ENCODE data around the gene MOCS3.
"Not testable (repeated sequence)": the region's sequence is repeated elsewhere in the genome, so short reads cannot be mapped to it uniquely, and the experiment has no call there.

The MOCS3 gene

DNA sequence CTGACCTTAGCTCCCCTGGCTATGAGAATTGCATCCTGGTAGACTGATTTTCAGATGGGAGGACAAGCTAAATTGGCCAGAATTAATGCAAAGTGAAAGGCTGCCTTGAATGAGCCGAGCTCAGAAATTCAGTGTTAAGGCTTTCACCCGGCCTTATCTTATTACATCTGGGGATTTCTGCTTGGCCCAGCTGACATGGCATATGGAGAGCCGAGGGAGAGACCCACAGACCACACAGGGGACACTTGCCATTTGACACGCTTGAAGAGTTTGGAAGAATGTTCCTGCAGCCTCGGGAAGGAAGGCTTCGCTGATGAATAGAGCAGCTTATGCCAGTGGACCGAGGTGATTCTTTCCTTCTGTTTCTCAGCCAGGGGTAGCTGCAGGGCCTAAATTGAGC lies 9.0 kb downstream of the MOCS3 start:
- Histone ChIP-seq H3K36me3 (ENCODE audit: control insufficient read depth, insufficient read depth, low read length) (no peaks in the 10 kb centered on the region), H3K4me3 (ENCODE audit: insufficient read depth, low read depth, low read length) (no peak overlapping the region), H3K27ac (ENCODE audit: insufficient read depth, low read depth, low read length, poor library complexity, severe bottlenecking) (peak overlapping the region; percentile 80), H3K4me1 (ENCODE audit: control insufficient read depth, insufficient read depth, low read length) (peaks cover 25% of the 10 kb centered on the region), H3K9me3 (ENCODE audit: control insufficient read depth, low read length) (no peaks in the 10 kb centered on the region), H3K27me3 (ENCODE audit: control insufficient read depth, insufficient read depth, low read length, poor library complexity, severe bottlenecking) (no peaks in the 10 kb centered on the region)
- 31 to 37% methylated on average over 7 of the region's 7 CpGs for WGBS, 2 experiments

DNA sequence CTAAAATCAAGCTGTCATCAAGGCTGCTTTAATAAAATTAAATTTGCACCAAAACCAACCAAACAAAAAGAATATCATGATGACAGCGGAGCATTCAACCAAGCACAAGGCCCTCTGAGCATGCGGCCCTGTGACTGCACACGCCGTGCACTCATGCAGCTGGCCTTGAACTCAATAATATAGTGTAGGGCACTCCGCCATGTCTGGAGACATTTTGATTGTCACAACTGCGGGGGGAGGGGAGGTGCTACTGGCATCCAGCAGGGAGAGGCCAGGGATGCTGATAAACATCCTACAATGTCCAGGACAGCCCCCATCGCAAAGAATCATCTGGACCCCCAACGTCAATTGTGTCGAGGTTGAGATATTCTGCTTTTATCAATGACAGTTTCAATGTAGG lies 9.7 kb downstream of the MOCS3 start:
- H3K4me3 ChIP-seq (ENCODE audit: insufficient read depth, low read depth, low read length), result no peak overlapping the region
- H3K4me1 ChIP-seq (ENCODE audit: control insufficient read depth, insufficient read depth, low read length), result peaks cover 25% of the 10 kb centered on the region
- no peaks in the 10 kb centered on the region for H3K9me3 ChIP-seq (ENCODE audit: control insufficient read depth, low read length)
- H3K27me3 ChIP-seq (ENCODE audit: control insufficient read depth, insufficient read depth, low read length, poor library complexity, severe bottlenecking), result no peaks in the 10 kb centered on the region
- H3K27ac ChIP-seq (ENCODE audit: insufficient read depth, low read depth, low read length, poor library complexity, severe bottlenecking), result peak overlapping the region; percentile 80
- H3K36me3 ChIP-seq (ENCODE audit: control insufficient read depth, insufficient read depth, low read length), result no peaks in the 10 kb centered on the region
- WGBS, 2 experiments, result 87 to 89% methylated on average over 9 of the region's 9 CpGs

DNA sequence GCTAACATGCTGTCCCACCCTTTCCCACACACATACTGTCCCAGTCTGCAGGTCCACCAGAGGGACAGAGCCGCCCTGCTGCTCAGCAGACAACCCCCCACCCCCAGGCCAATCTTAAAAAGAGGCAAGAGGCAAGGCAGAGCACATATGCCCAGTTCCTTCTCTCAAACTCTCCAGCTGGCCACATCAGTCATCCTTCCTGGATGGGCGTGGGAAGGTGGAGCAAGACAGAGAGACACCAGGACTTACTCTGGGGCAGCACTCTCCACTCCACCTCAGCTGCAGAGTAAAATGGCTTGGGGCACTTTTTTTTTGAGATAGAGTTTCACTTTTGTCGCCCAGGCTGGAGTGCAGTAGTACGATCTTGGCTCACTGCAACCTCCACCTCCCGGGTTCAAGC lies 10.8 kb downstream of the MOCS3 start:
- no peaks in the 10 kb centered on the region for H3K27me3 ChIP-seq (ENCODE audit: control insufficient read depth, insufficient read depth, low read length, poor library complexity, severe bottlenecking)
- no peak overlapping the region for H3K27ac ChIP-seq (ENCODE audit: insufficient read depth, low read depth, low read length, poor library complexity, severe bottlenecking)
- no peak overlapping the region for H3K4me3 ChIP-seq (ENCODE audit: insufficient read depth, low read depth, low read length)
- no peaks in the 10 kb centered on the region for H3K36me3 ChIP-seq (ENCODE audit: control insufficient read depth, insufficient read depth, low read length)
- WGBS, 2 experiments, result 85 to 93% methylated on average over 5 of the region's 5 CpGs
- no peaks in the 10 kb centered on the region for H3K9me3 ChIP-seq (ENCODE audit: control insufficient read depth, low read length)
- peaks cover 25% of the 10 kb centered on the region for H3K4me1 ChIP-seq (ENCODE audit: control insufficient read depth, insufficient read depth, low read length)

DNA sequence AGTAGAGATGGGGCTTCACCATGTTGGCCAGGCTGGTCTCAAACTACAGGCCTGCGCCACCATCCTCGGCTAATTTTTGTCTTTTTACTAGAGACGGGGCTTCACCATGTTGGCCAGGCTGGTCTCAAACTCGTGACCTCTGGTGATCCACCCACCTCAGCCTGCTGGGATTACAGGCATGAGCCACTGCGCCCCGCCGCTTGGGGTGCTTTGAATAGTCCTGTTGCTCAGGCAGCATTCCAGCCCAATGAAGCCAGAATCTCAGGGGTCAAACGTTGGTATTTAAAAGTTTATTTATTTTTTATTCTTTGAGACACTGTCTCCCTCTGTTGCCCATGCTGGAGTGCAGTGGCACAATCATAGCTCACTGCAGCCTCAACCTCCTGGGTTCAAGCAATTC lies 11.3 kb downstream of the MOCS3 start:
- H3K27ac ChIP-seq (ENCODE audit: insufficient read depth, low read depth, low read length, poor library complexity, severe bottlenecking), result no peak overlapping the region
- 89 to 91% methylated on average over 8 of the region's 8 CpGs for WGBS, 2 experiments
- H3K4me3 ChIP-seq (ENCODE audit: insufficient read depth, low read depth, low read length), result no peak overlapping the region
- H3K36me3 ChIP-seq (ENCODE audit: control insufficient read depth, insufficient read depth, low read length), result no peaks in the 10 kb centered on the region
- H3K4me1 ChIP-seq (ENCODE audit: control insufficient read depth, insufficient read depth, low read length), result peaks cover 25% of the 10 kb centered on the region
- no peaks in the 10 kb centered on the region for H3K9me3 ChIP-seq (ENCODE audit: control insufficient read depth, low read length)
- no peaks in the 10 kb centered on the region for H3K27me3 ChIP-seq (ENCODE audit: control insufficient read depth, insufficient read depth, low read length, poor library complexity, severe bottlenecking)

DNA sequence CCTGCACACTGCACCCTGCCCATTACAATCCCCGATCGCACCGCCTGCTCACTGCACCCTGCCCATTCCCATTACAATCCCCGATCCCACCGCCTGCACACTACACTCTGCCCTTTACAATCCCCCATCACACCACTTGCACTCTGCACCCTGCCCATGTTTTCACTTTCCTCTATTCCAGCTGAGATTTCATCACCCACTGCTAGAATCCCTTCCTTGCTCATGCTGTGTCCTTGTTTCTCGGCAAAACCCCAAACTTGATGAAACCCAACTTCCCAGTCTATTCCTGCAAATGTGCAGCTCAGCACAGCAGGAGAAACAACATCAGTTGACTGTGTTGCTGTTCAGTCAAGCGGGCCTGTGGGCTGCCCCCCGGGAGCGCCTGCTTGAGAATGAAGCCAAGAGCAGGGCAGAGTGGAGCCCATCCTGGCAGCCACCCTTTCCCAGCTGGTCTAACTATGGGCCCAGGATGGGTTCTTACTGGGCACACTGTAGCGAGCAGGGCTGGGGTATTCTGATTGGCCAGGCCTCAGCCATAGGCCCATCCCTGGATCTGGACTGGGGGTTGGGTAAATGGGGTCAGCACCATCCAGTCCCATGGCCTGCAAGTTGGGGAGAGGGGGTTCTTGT lies 17.2 kb downstream of the MOCS3 start:
- no peak overlapping the region for H3K27ac ChIP-seq (ENCODE audit: insufficient read depth, low read depth, low read length, poor library complexity, severe bottlenecking)
- 93% methylated on average over 10 of the region's 10 CpGs for WGBS, 2 experiments
- H3K9me3 ChIP-seq (ENCODE audit: control insufficient read depth, low read length), result no peaks in the 10 kb centered on the region
- H3K4me3 ChIP-seq (ENCODE audit: insufficient read depth, low read depth, low read length), result no peak overlapping the region
- no peaks in the 10 kb centered on the region for H3K27me3 ChIP-seq (ENCODE audit: control insufficient read depth, insufficient read depth, low read length, poor library complexity, severe bottlenecking)
- no peaks in the 10 kb centered on the region for H3K36me3 ChIP-seq (ENCODE audit: control insufficient read depth, insufficient read depth, low read length)
- no peaks in the 10 kb centered on the region for H3K4me1 ChIP-seq (ENCODE audit: control insufficient read depth, insufficient read depth, low read length)

DNA sequence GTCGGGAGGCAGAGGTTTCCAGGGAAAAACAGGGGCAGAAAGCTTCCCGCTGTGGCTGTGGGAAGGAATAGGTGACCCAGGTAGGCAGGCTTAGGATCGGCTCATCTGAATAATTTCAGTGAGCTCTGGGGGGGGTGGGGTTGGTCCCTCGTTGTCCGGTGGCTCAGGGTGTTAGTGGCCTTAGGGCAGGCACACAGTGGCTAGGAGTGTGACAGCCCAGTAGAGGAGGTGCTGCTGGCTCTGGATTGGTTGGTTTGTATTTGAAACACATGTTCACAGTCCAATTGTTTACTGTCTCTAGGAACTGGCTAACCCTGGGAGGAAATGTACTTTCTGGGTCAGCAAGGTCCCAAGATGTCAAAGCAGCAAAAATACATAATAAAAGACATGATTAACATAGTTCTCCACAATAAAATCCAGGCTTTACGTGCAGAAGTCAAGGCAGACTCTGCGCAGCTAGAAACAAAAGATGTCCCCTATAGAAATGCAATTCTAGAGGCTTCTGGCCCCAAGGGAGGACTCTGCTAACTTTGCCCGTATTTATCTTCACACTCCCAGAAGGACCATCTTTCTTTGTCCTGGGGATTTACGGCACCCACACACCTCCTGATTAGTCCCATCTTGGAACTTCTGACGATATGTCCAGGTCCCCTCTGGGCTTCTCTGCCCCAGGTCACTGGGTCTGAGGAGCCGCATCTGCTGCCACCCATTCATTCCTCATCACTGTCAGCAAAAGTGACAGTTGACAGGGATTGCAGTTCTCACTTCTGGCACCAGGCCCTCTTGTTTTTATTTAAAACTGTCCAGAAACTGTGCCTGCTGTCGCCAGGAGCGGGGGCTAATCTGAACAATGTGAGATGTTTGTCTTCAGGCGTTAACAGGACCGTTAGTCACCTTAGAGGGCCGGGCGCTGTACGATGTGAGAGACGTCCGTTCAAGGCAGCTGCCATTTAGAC lies 18.7 kb downstream of the MOCS3 start:
- WGBS, 2 experiments, result 88 to 90% methylated on average over 20 of the region's 20 CpGs
- Histone ChIP-seq H3K4me3 (ENCODE audit: insufficient read depth, low read depth, low read length) (no peak overlapping the region), H3K4me1 (ENCODE audit: control insufficient read depth, insufficient read depth, low read length) (no peaks in the 10 kb centered on the region), H3K27ac (ENCODE audit: insufficient read depth, low read depth, low read length, poor library complexity, severe bottlenecking) (no peak overlapping the region), H3K27me3 (ENCODE audit: control insufficient read depth, insufficient read depth, low read length, poor library complexity, severe bottlenecking) (no peaks in the 10 kb centered on the region), H3K36me3 (ENCODE audit: control insufficient read depth, insufficient read depth, low read length) (no peaks in the 10 kb centered on the region), H3K9me3 (ENCODE audit: control insufficient read depth, low read length) (no peaks in the 10 kb centered on the region)

DNA sequence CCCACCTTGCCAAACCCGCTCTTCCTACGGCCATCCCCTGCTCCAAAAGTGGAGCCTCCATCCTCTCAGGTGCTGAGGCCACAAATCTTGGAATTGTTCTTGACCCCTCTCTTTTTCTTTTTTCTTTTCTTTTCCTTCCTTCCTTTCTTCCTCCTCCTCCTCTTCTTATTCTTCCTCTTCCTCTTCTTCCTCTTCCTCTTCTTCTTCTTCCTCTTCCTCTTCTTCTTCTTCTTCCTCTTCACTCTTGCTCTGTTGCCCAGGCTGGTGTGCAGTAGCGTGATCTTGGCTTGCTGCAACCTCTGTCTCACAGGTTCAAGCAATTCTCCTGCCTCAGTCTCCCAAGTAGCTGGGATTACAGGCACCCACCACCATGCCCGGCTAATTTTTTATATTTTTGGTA lies 19.9 kb downstream of the MOCS3 start:
- 89 to 93% methylated on average over 4 of the region's 4 CpGs for WGBS, 2 experiments
- not testable (repeated sequence) for H3K27me3 ChIP-seq (ENCODE audit: control insufficient read depth, insufficient read depth, low read length, poor library complexity, severe bottlenecking)

DNA sequence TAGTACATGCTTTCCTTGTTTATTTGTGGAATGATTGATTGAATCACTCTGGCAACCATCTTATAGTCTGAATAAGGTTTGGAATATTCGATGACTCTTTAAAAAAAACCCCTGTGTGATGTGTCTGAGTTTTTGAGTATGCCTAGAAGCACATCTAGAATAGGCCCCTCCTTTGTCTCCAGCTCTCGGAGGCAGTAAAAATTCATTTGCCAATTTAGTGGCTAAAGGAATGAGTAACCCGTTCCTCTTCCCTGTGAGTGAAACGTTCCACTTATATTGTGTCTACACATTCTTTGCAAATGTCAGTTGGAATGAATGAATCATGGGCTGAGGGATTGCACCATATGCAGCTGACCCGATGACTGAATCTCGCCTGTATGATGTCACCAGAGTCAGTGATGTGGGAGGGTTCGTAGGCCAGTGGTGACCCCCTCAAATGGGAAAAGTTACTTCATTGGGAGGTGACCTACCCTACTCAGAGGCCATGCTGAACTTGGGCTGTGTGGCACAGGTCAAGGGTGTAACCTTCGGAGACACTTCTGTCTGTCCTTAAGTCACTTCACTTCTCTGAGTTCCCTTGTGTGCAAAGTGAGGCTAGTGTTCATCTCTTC lies 21.6 kb downstream of the MOCS3 start:
- Histone ChIP-seq H3K27ac (ENCODE audit: insufficient read depth, low read depth, low read length, poor library complexity, severe bottlenecking) (no peak overlapping the region), H3K4me1 (ENCODE audit: control insufficient read depth, insufficient read depth, low read length) (no peaks in the 10 kb centered on the region), H3K9me3 (ENCODE audit: control insufficient read depth, low read length) (no peaks in the 10 kb centered on the region), H3K27me3 (ENCODE audit: control insufficient read depth, insufficient read depth, low read length, poor library complexity, severe bottlenecking) (no peaks in the 10 kb centered on the region), H3K36me3 (ENCODE audit: control insufficient read depth, insufficient read depth, low read length) (no peaks in the 10 kb centered on the region), H3K4me3 (ENCODE audit: insufficient read depth, low read depth, low read length) (no peak overlapping the region)
- WGBS, 2 experiments, result 86 to 87% methylated on average over 8 of the region's 8 CpGs

More for the DNA sequence above, 19.9 kb downstream of the MOCS3 start:
- not testable (repeated sequence) for H3K4me3 ChIP-seq (ENCODE audit: insufficient read depth, low read depth, low read length); H3K9me3 ChIP-seq (ENCODE audit: control insufficient read depth, low read length); H3K4me1 ChIP-seq (ENCODE audit: control insufficient read depth, insufficient read depth, low read length); H3K27ac ChIP-seq (ENCODE audit: insufficient read depth, low read depth, low read length, poor library complexity, severe bottlenecking); H3K36me3 ChIP-seq (ENCODE audit: control insufficient read depth, insufficient read depth, low read length)

DNA sequence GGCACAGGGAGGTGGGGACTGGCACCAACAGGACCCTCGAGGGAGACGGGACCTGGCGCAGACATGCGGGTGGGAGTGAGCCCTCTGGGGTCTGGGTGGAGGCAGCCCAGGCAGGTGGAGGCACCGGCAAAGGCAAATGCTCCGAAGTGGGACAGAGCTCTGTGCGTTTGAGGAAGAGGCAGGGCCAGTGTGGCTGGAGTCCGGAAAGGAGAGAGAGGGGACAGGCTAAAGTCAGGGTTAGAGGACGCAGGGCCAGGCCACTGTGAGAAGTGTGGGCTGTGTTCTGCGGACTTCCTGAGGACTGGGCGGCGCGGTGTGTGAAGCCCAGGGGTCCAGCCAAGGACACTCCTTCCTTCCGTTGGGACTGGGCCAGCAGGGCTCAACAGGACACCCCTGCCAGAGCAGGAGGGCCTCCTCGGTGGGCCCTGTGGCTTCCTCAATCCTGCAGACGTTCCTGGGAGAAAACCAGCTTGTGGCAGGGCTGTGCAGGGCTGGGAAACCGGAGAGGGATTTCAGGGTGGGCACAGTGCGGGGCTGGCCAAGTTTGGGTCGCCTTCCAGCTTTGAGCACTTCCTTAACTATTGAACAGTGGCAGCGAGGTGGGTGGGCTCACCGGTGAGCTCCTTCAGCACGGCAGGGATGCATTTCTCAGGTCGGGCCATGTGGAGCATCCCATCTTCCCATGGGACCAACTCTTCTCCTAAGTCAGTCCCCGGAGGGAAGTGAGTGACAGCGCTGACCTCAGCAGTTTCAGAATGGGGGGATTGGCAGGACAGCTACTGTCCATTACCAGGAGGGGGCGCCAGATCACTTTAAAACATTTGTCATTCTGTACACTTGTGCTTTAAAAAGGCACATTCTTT lies 22.5 kb downstream of the MOCS3 start:
- Histone ChIP-seq H3K36me3 (ENCODE audit: control insufficient read depth, insufficient read depth, low read length) (no peaks in the 10 kb centered on the region), H3K27me3 (ENCODE audit: control insufficient read depth, insufficient read depth, low read length, poor library complexity, severe bottlenecking) (no peaks in the 10 kb centered on the region), H3K4me3 (ENCODE audit: insufficient read depth, low read depth, low read length) (no peak overlapping the region), H3K9me3 (ENCODE audit: control insufficient read depth, low read length) (no peaks in the 10 kb centered on the region), H3K27ac (ENCODE audit: insufficient read depth, low read depth, low read length, poor library complexity, severe bottlenecking) (no peak overlapping the region), H3K4me1 (ENCODE audit: control insufficient read depth, insufficient read depth, low read length) (no peaks in the 10 kb centered on the region)
- WGBS, 2 experiments, result 68 to 69% methylated on average over 26 of the region's 26 CpGs
